Measurements from ENCODE around the gene ASAP3.

Gene ASAP3

GRCh38 chr1:23448846-23449245, 35.1 kb downstream of the ASAP3 start:
- DNase-seq, result no peak

- peak; percentile 76 for DNase-seq
These were observed 37.2 kb downstream of the ASAP3 start for GRCh38 chr1:23446661-23447310.

GRCh38 chr1:23444596-23445390, 39.2 kb downstream of the ASAP3 start:
- no peak for DNase-seq

GRCh38 chr1:23444104-23444533, 39.9 kb downstream of the ASAP3 start:
- DNase-seq, result no peak

GRCh38 chr1:23442751-23443150, 41.2 kb downstream of the ASAP3 start:
- DNase-seq, result no peak

- DNase-seq, result no peak
These were observed 42.4 kb downstream of the ASAP3 start for GRCh38 chr1:23441446-23442148.

GRCh38 chr1:23438545-23438944, 45.4 kb downstream of the ASAP3 start:
- DNase-seq, result no peak

GRCh38 chr1:23437355-23437664, 46.7 kb downstream of the ASAP3 start:
- DNase-seq, result no peak

GRCh38 chr1:23436520-23437354, 47.2 kb downstream of the ASAP3 start:
- DNase-seq, result no peak

GRCh38 chr1:23434260-23434775, 49.7 kb downstream of the ASAP3 start:
- no peak for DNase-seq

- DNase-seq, result no peak
These were observed 50.9 kb downstream of the ASAP3 start for GRCh38 chr1:23433122-23433521.

GRCh38 chr1:23431431-23431830, 52.5 kb downstream of the ASAP3 start:
- DNase-seq, result no peak

- DNase-seq, result no peak
These were observed 53.2 kb downstream of the ASAP3 start for GRCh38 chr1:23430803-23431202.

- no peak for DNase-seq
These were observed 55.7 kb downstream of the ASAP3 start for GRCh38 chr1:23428136-23428905.

GRCh38 chr1:23427550-23427949, 56.4 kb downstream of the ASAP3 start:
- no peak for DNase-seq

GRCh38 chr1:23426828-23427227, 57.2 kb downstream of the ASAP3 start:
- DNase-seq, result no peak

- DNase-seq, result no peak
These were observed 58.8 kb downstream of the ASAP3 start for GRCh38 chr1:23425193-23425494.

- DNase-seq, result no peak
These were observed 59.4 kb downstream of the ASAP3 start, which contains the start of gene TCEA3 for GRCh38 chr1:23424293-23425192. TCEA3 (minus strand) TSS chr1:23424748; CDS start chr1:23424633, 115 bp downstream.

GRCh38 chr1:23423415-23424292, 60.3 kb downstream of the ASAP3 start:
- no peak for DNase-seq

GRCh38 chr1:23422941-23423340, 61.0 kb downstream of the ASAP3 start:
- no peak for DNase-seq

All from COR-L47 (cell line).